Measurements from ENCODE around the gene LIPF. TPM values are rescaled to one million over a fixed set of nuclear protein-coding genes. Genes with fewer than 3 reads are reported as not detected.
"Not testable (repeated sequence)": the region's sequence is repeated elsewhere in the genome, so short reads cannot be mapped to it uniquely, and the experiment has no call there.

Gene LIPF
- total and polyA plus RNA-seq, 4 donors = not detected

GRCh38 chr10:88707429-88708155, 43.4 kb downstream of the LIPF start:
- TF ChIP-seq, protein P1, sequence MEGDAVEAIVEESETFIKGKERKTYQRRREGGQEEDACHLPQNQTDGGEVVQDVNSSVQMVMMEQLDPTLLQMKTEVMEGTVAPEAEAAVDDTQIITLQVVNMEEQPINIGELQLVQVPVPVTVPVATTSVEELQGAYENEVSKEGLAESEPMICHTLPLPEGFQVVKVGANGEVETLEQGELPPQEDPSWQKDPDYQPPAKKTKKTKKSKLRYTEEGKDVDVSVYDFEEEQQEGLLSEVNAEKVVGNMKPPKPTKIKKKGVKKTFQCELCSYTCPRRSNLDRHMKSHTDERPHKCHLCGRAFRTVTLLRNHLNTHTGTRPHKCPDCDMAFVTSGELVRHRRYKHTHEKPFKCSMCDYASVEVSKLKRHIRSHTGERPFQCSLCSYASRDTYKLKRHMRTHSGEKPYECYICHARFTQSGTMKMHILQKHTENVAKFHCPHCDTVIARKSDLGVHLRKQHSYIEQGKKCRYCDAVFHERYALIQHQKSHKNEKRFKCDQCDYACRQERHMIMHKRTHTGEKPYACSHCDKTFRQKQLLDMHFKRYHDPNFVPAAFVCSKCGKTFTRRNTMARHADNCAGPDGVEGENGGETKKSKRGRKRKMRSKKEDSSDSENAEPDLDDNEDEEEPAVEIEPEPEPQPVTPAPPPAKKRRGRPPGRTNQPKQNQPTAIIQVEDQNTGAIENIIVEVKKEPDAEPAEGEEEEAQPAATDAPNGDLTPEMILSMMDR (IDR thresholded peaks at IDR 0.05; ENCODE audit: low read depth, low read length, missing input control) = no peak
- TF ChIP-seq NR2F2 (IDR thresholded peaks at IDR 0.05) (peak; percentile 21), SP1 (IDR thresholded peaks at IDR 0.05) (no peak), MAX (IDR thresholded peaks at IDR 0.05) (no peak), RAD21 (IDR thresholded peaks at IDR 0.05) (no peak), FOXA1 (IDR thresholded peaks at IDR 0.05) (no peak)
- Histone ChIP-seq H3K9me3 (ENCODE audit: control insufficient read depth in 4 of 4, low read length in 3 of 4) (no peaks in the 10 kb centered on the region), H3K9ac (ENCODE audit: low read depth in 1 of 2, low read length in 2 of 2) (no peak overlapping the region), H3K4me1 (ENCODE audit: control insufficient read depth in 4 of 4, insufficient read depth in 4 of 4, low read length in 3 of 4) (no peaks in the 10 kb centered on the region), H3K36me3 (ENCODE audit: control insufficient read depth in 4 of 4, insufficient read depth in 3 of 4, low read depth in 1 of 4, low read length in 3 of 4) (no peaks in the 10 kb centered on the region), H3K27me3 (ENCODE audit: control insufficient read depth in 4 of 4, insufficient read depth in 4 of 4, low read length in 3 of 4) (no peaks in the 10 kb centered on the region), H3K27ac (ENCODE audit: low read depth in 1 of 2, low read length in 2 of 2) (no peak overlapping the region), H3K4me3 (ENCODE audit: low read depth in 1 of 3, low read length in 3 of 3) (no peak overlapping the region)
- WGBS = 55% methylated on average over 2 of the region's 2 CpGs
- no peak for DNase-seq (ENCODE audit: low spot score)

DNA sequence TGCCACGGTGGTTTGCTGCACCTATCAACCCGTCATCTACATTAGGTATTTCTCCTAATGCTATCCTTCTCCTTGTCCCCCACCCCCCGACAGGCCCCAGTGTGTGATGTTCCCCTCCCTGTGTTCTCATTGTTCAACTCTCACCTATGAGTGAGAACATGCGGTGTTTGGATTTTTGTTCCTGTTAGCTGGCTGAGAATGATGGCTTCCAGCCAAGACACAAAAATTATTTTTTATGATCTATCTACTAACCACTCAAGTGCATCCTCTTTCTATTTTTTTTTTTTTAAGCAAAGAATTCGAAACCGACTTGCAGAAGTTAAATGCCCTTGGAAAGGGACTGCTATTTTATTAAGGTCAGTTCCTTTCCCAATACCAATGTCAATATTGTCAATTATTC, 45.1 kb downstream of the LIPF start:
- 60% methylated on average over 6 of the region's 6 CpGs for WGBS

DNA sequence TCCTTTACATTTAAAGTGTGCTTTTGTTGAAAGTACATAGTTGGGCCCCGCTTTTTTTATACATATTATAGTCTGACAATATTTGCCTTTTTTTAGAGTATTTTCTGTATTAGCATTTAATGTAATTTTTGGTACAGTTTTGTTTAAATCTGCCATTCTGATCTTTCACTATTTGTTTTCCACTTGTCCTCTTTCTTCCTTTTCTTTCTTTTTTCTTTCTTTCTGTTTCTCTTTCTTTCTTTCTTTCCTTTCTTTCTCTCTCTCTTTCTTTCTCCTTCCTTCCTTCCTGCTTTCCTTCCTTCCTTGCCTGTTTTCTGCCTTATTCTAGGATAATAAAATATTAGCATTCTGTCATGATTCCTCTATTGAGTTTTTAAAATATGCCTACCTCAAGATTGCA, 51.3 kb downstream of the LIPF start:
- H3K27me3 ChIP-seq (ENCODE audit: control insufficient read depth in 4 of 4, insufficient read depth in 4 of 4, low read length in 3 of 4) = peaks cover 0 to 3% (median 0%) of the 10 kb centered on the region in 4 donors
- WGBS = 95% methylated on average over 1 of the region's 1 CpG

More for the DNA sequence above, 45.1 kb downstream of the LIPF start:
- H3K27ac ChIP-seq (ENCODE audit: low read depth in 1 of 2, low read length in 2 of 2); H3K9ac ChIP-seq (ENCODE audit: low read depth in 1 of 2, low read length in 2 of 2); H3K36me3 ChIP-seq (ENCODE audit: control insufficient read depth in 4 of 4, insufficient read depth in 3 of 4, low read depth in 1 of 4, low read length in 3 of 4); H3K9me3 ChIP-seq (ENCODE audit: control insufficient read depth in 4 of 4, low read length in 3 of 4); H3K4me1 ChIP-seq (ENCODE audit: control insufficient read depth in 4 of 4, insufficient read depth in 4 of 4, low read length in 3 of 4); H3K4me3 ChIP-seq (ENCODE audit: low read depth in 1 of 3, low read length in 3 of 3); H3K27me3 ChIP-seq (ENCODE audit: control insufficient read depth in 4 of 4, insufficient read depth in 4 of 4, low read length in 3 of 4); DNase-seq (ENCODE audit: low spot score): not testable (repeated sequence)

More for the DNA sequence above, 51.3 kb downstream of the LIPF start:
- TF ChIP-seq, protein P1 (IDR thresholded peaks at IDR 0.05; ENCODE audit: low read depth, low read length, missing input control) = no peak
- no peak for TF ChIP-seq JUND (IDR thresholded peaks at IDR 0.05)
- TF ChIP-seq, protein P2, sequence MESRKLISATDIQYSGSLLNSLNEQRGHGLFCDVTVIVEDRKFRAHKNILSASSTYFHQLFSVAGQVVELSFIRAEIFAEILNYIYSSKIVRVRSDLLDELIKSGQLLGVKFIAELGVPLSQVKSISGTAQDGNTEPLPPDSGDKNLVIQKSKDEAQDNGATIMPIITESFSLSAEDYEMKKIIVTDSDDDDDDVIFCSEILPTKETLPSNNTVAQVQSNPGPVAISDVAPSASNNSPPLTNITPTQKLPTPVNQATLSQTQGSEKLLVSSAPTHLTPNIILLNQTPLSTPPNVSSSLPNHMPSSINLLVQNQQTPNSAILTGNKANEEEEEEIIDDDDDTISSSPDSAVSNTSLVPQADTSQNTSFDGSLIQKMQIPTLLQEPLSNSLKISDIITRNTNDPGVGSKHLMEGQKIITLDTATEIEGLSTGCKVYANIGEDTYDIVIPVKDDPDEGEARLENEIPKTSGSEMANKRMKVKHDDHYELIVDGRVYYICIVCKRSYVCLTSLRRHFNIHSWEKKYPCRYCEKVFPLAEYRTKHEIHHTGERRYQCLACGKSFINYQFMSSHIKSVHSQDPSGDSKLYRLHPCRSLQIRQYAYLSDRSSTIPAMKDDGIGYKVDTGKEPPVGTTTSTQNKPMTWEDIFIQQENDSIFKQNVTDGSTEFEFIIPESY (IDR thresholded peaks at IDR 0.05) = no peak
- TF ChIP-seq RXRA (IDR thresholded peaks at IDR 0.05) = no peak
- TF ChIP-seq TAF1 (conservative IDR thresholded peaks at IDR 0.05) = no peak
- no peak for TF ChIP-seq GABPA (IDR thresholded peaks at IDR 0.05 in 1 of 2, conservative IDR thresholded peaks at IDR 0.05 in 1 of 2)
- TF ChIP-seq HNF4G (IDR thresholded peaks at IDR 0.05) = no peak
- no peak for TF ChIP-seq REST (IDR thresholded peaks at IDR 0.05)
- no peak for DNase-seq (ENCODE audit: low spot score)
- no peak overlapping the region for H3K27ac ChIP-seq (ENCODE audit: low read depth in 1 of 2, low read length in 2 of 2)
- no peak overlapping the region for H3K9ac ChIP-seq (ENCODE audit: low read depth in 1 of 2, low read length in 2 of 2)
- no peaks in the 10 kb centered on the region for H3K36me3 ChIP-seq (ENCODE audit: control insufficient read depth in 4 of 4, insufficient read depth in 3 of 4, low read depth in 1 of 4, low read length in 3 of 4)
- H3K4me1 ChIP-seq (ENCODE audit: control insufficient read depth in 4 of 4, insufficient read depth in 4 of 4, low read length in 3 of 4) = no peaks in the 10 kb centered on the region
- no peak overlapping the region for H3K4me3 ChIP-seq (ENCODE audit: low read depth in 1 of 3, low read length in 3 of 3)
- H3K9me3 ChIP-seq (ENCODE audit: control insufficient read depth in 4 of 4, low read length in 3 of 4) = no peaks in the 10 kb centered on the region
